ES-I3 (cell line): ENCODE measurements around the gene BBOX1.
"Not testable (repeated sequence)": the region's sequence is repeated elsewhere in the genome, so short reads cannot be mapped to it uniquely, and the experiment has no call there.

Experiments
- H3K36me3 ChIP-seq: 2 replicates; pipeline ENCODE4 v1.6.1; 2013; ENCODE audit warnings: mild to moderate bottlenecking, low read length, control low read depth, moderate library complexity; ENCODE audit not compliant: insufficient read depth
- H3K4me1 ChIP-seq: 2 replicates; pipeline ENCODE4 v1.6.1; 2013; ENCODE audit warnings: mild to moderate bottlenecking, control low read depth, low read length; ENCODE audit not compliant: insufficient read depth
- H3K9ac ChIP-seq: 2 replicates; pipeline ENCODE4 v1.6.1; 2013; ENCODE audit warnings: low read depth, mild to moderate bottlenecking, low read length, moderate library complexity
- H3K9me3 ChIP-seq: 2 replicates; pipeline ENCODE4 v1.6.1; 2013; ENCODE audit warnings: mild to moderate bottlenecking, low read length, moderate library complexity; ENCODE audit not compliant: control insufficient read depth, insufficient read depth

Gene BBOX1

GRCh38 chr11:27147916-27148315 is 107.3 kb downstream of the BBOX1 start:
- Histone ChIP-seq H3K9me3 (no peaks in the 10 kb centered on the region), H3K4me1 (peaks cover 6% of the 10 kb centered on the region; the same call in 1 of the 2 replicates), H3K36me3 (no peaks in the 10 kb centered on the region), H3K9ac (no peak overlapping the region)

GRCh38 chr11:27148506-27148905 is 107.9 kb downstream of the BBOX1 start:
- H3K36me3 ChIP-seq: no peaks in the 10 kb centered on the region
- H3K4me1 ChIP-seq: peaks cover 6% of the 10 kb centered on the region; the same call in 1 of the 2 replicates
- H3K9me3 ChIP-seq: no peaks in the 10 kb centered on the region
- H3K9ac ChIP-seq: no peak overlapping the region

- no peak overlapping the region for H3K9ac ChIP-seq
- no peaks in the 10 kb centered on the region for H3K36me3 ChIP-seq
- no peaks in the 10 kb centered on the region for H3K9me3 ChIP-seq
- peaks cover 6% of the 10 kb centered on the region; the same call in 1 of the 2 replicates for H3K4me1 ChIP-seq
Measured at GRCh38 chr11:27150098-27150497, 109.5 kb downstream of the BBOX1 start.

GRCh38 chr11:27153136-27153535 is 112.5 kb downstream of the BBOX1 start:
- no peak overlapping the region for H3K9ac ChIP-seq
- no peaks in the 10 kb centered on the region for H3K36me3 ChIP-seq
- peaks cover 6% of the 10 kb centered on the region; the same call in 1 of the 2 replicates for H3K4me1 ChIP-seq
- H3K9me3 ChIP-seq: no peaks in the 10 kb centered on the region

GRCh38 chr11:27158456-27159334 is 118.1 kb downstream of the BBOX1 start:
- Histone ChIP-seq H3K4me1 (no peaks in the 10 kb centered on the region), H3K9ac (no peak overlapping the region), H3K36me3 (no peaks in the 10 kb centered on the region)

GRCh38 chr11:27159335-27159679 is 118.7 kb downstream of the BBOX1 start:
- Histone ChIP-seq H3K36me3 (no peaks in the 10 kb centered on the region), H3K9ac (no peak overlapping the region), H3K9me3 (no peaks in the 10 kb centered on the region), H3K4me1 (no peaks in the 10 kb centered on the region)

More at GRCh38 chr11:27158456-27159334, 118.1 kb downstream of the BBOX1 start:
- H3K9me3 ChIP-seq: no peaks in the 10 kb centered on the region

GRCh38 chr11:27161071-27161470 is 120.5 kb downstream of the BBOX1 start:
- no peaks in the 10 kb centered on the region for H3K9me3 ChIP-seq
- H3K4me1 ChIP-seq: no peaks in the 10 kb centered on the region
- no peak overlapping the region for H3K9ac ChIP-seq
- H3K36me3 ChIP-seq: no peaks in the 10 kb centered on the region

- Histone ChIP-seq H3K9me3 (no peaks in the 10 kb centered on the region), H3K4me1 (no peaks in the 10 kb centered on the region), H3K36me3 (no peaks in the 10 kb centered on the region), H3K9ac (no peak overlapping the region)
Measured at GRCh38 chr11:27162237-27162636, 121.6 kb downstream of the BBOX1 start.

GRCh38 chr11:27166130-27166529 is 125.5 kb downstream of the BBOX1 start:
- Histone ChIP-seq H3K4me1 (no peaks in the 10 kb centered on the region), H3K36me3 (no peaks in the 10 kb centered on the region), H3K9ac (no peak overlapping the region), H3K9me3 (no peaks in the 10 kb centered on the region)

- H3K36me3 ChIP-seq: no peaks in the 10 kb centered on the region
- H3K9me3 ChIP-seq: no peaks in the 10 kb centered on the region
- no peak overlapping the region for H3K9ac ChIP-seq
- H3K4me1 ChIP-seq: no peaks in the 10 kb centered on the region
Measured at GRCh38 chr11:27171376-27171958, 130.9 kb downstream of the BBOX1 start.

- H3K9me3 ChIP-seq: no peaks in the 10 kb centered on the region
- H3K36me3 ChIP-seq: no peaks in the 10 kb centered on the region; the same call in 1 of the 2 replicates
- H3K9ac ChIP-seq: no peak overlapping the region
- H3K4me1 ChIP-seq: no peaks in the 10 kb centered on the region
Measured at GRCh38 chr11:27173545-27173944, 132.9 kb downstream of the BBOX1 start.

GRCh38 chr11:27174021-27174420 is 133.4 kb downstream of the BBOX1 start:
- Histone ChIP-seq H3K9me3 (no peaks in the 10 kb centered on the region), H3K9ac (no peak overlapping the region), H3K36me3 (no peaks in the 10 kb centered on the region; the same call in 1 of the 2 replicates), H3K4me1 (no peaks in the 10 kb centered on the region)

GRCh38 chr11:27174672-27175210 is 134.1 kb downstream of the BBOX1 start:
- Histone ChIP-seq H3K36me3 (no peaks in the 10 kb centered on the region; the same call in 1 of the 2 replicates), H3K9me3 (no peaks in the 10 kb centered on the region), H3K4me1 (no peaks in the 10 kb centered on the region), H3K9ac (no peak overlapping the region)

GRCh38 chr11:27175562-27175961 is 134.9 kb downstream of the BBOX1 start:
- not testable (repeated sequence) for H3K9me3 ChIP-seq, H3K36me3 ChIP-seq, H3K9ac ChIP-seq, H3K4me1 ChIP-seq
